NCI-H2196 (cell line): ENCODE results near the gene NGB.

Experiments
- DNase-seq: peaks from one replicate; lab custom pipeline; 2025; ENCODE audit not compliant: unreplicated experiment; lab: John Stamatoyannopoulos, UW

The NGB gene

GRCh38 chr14:77238996-77239395 is 32.0 kb downstream of the NGB start:
- no peak for DNase-seq

GRCh38 chr14:77238356-77238755 is 32.6 kb downstream of the NGB start:
- no peak for DNase-seq

- DNase-seq: no peak
Observed at GRCh38 chr14:77236814-77237213, 34.2 kb downstream of the NGB start.

- no peak for DNase-seq
Observed at GRCh38 chr14:77231721-77232120, 39.3 kb downstream of the NGB start.

- DNase-seq: peak; percentile 38
Observed at GRCh38 chr14:77230914-77231313, 40.1 kb downstream of the NGB start.

GRCh38 chr14:77228056-77228455 is 43.0 kb downstream of the NGB start:
- no peak for DNase-seq

- DNase-seq: no peak
Observed at GRCh38 chr14:77225892-77226557, 45.0 kb downstream of the NGB start.

GRCh38 chr14:77225254-77225653 is 45.8 kb downstream of the NGB start:
- no peak for DNase-seq

GRCh38 chr14:77224212-77224611 is 46.8 kb downstream of the NGB start:
- no peak for DNase-seq

GRCh38 chr14:77222546-77223225 is 48.3 kb downstream of the NGB start:
- DNase-seq: no peak

GRCh38 chr14:77221241-77221871 is 49.6 kb downstream of the NGB start:
- DNase-seq: no peak

- no peak for DNase-seq
Observed at GRCh38 chr14:77220246-77221017, 50.6 kb downstream of the NGB start.

- DNase-seq: peak; percentile 79
Observed at GRCh38 chr14:77219591-77219990, 51.4 kb downstream of the NGB start.

- no peak for DNase-seq
Observed at GRCh38 chr14:77217551-77217950, 53.5 kb downstream of the NGB start.
